IPS-18c (cell line): ENCODE measurements around the gene IL22.

ENCODE experiments used
- H3K4me3 ChIP-seq: 2 replicates; pipeline ENCODE4 v1.7.0; 2013; ENCODE audit warnings: low read depth, mild to moderate bottlenecking, low read length, moderate library complexity; ENCODE audit not compliant: insufficient read depth
- H3K9me3 ChIP-seq: one replicate; pipeline ENCODE4 v1.6.1; 2013; ENCODE audit warnings: mild to moderate bottlenecking, low read length, moderate library complexity; ENCODE audit not compliant: control insufficient read depth, insufficient read depth

Gene IL22

GRCh38 chr12:68269779-68270178 is 16.4 kb upstream of the IL22 start:
- no peak overlapping the region for H3K4me3 ChIP-seq
- H3K9me3 ChIP-seq, result no peaks in the 10 kb centered on the region

GRCh38 chr12:68268967-68269366 is 15.6 kb upstream of the IL22 start:
- Histone ChIP-seq H3K9me3 (no peaks in the 10 kb centered on the region), H3K4me3 (no peak overlapping the region)

GRCh38 chr12:68267892-68268396 is 14.5 kb upstream of the IL22 start:
- Histone ChIP-seq H3K4me3 (no peak overlapping the region), H3K9me3 (no peaks in the 10 kb centered on the region)

GRCh38 chr12:68264857-68265256 is 11.5 kb upstream of the IL22 start:
- H3K4me3 ChIP-seq, result no peak overlapping the region

GRCh38 chr12:68264158-68264855 is 10.9 kb upstream of the IL22 start:
- H3K9me3 ChIP-seq, result no peaks in the 10 kb centered on the region

More at GRCh38 chr12:68264857-68265256, 11.5 kb upstream of the IL22 start:
- no peaks in the 10 kb centered on the region for H3K9me3 ChIP-seq

GRCh38 chr12:68263366-68263765 is 10.0 kb upstream of the IL22 start:
- Histone ChIP-seq H3K9me3 (no peaks in the 10 kb centered on the region), H3K4me3 (no peak overlapping the region)

More at GRCh38 chr12:68264158-68264855, 10.9 kb upstream of the IL22 start:
- no peak overlapping the region for H3K4me3 ChIP-seq

- Histone ChIP-seq H3K4me3 (no peak overlapping the region), H3K9me3 (no peaks in the 10 kb centered on the region)
These were observed 8.5 kb upstream of the IL22 start for GRCh38 chr12:68261896-68262295.

- no peak overlapping the region for H3K4me3 ChIP-seq
- no peaks in the 10 kb centered on the region for H3K9me3 ChIP-seq
These were observed 6.7 kb upstream of the IL22 start for GRCh38 chr12:68260153-68260552.

- no peaks in the 10 kb centered on the region for H3K9me3 ChIP-seq
- H3K4me3 ChIP-seq, result no peak overlapping the region
These were observed 6.0 kb upstream of the IL22 start for GRCh38 chr12:68259318-68259940.

GRCh38 chr12:68252077-68252476 is 1.3 kb downstream of the IL22 start:
- Histone ChIP-seq H3K4me3 (no peak overlapping the region), H3K9me3 (no peaks in the 10 kb centered on the region)

GRCh38 chr12:68250454-68250853 is 3.0 kb downstream of the IL22 start:
- Histone ChIP-seq H3K9me3 (no peaks in the 10 kb centered on the region), H3K4me3 (no peak overlapping the region)

- Histone ChIP-seq H3K9me3 (no peaks in the 10 kb centered on the region), H3K4me3 (no peak overlapping the region)
These were observed 5.6 kb downstream of the IL22 start for GRCh38 chr12:68247785-68248184.

- no peak overlapping the region for H3K4me3 ChIP-seq
- H3K9me3 ChIP-seq, result no peaks in the 10 kb centered on the region
These were observed 7.1 kb downstream of the IL22 start for GRCh38 chr12:68246350-68246749.

- H3K9me3 ChIP-seq, result no peaks in the 10 kb centered on the region
- H3K4me3 ChIP-seq, result no peak overlapping the region
These were observed 8.0 kb downstream of the IL22 start for GRCh38 chr12:68245180-68246021.

GRCh38 chr12:68242777-68243176 is 10.6 kb downstream of the IL22 start:
- Histone ChIP-seq H3K9me3 (no peaks in the 10 kb centered on the region), H3K4me3 (no peak overlapping the region)

GRCh38 chr12:68240975-68241374 is 12.4 kb downstream of the IL22 start:
- Histone ChIP-seq H3K4me3 (no peak overlapping the region), H3K9me3 (no peaks in the 10 kb centered on the region)

GRCh38 chr12:68240079-68240478 is 13.3 kb downstream of the IL22 start:
- no peaks in the 10 kb centered on the region for H3K9me3 ChIP-seq
- H3K4me3 ChIP-seq, result no peak overlapping the region
